Activated T-cell treated with anti-CD3 and anti-CD28 coated beads for 24 hours (primary cell): Measurements from ENCODE around the gene CABLES2.

Experiments used
- DNase-seq: peaks from one replicate; pipeline ENCODE4 v3.0.0-alpha.2; 2020; ENCODE audit warnings: low read depth

Gene CABLES2

GRCh38 chr20:62361799-62362589 lies 45.1 kb downstream of the CABLES2 start:
- no peak for DNase-seq

GRCh38 chr20:62360854-62361798 lies 46.0 kb downstream of the CABLES2 start:
- DNase-seq = no peak

GRCh38 chr20:62359491-62360121 lies 47.5 kb downstream of the CABLES2 start:
- DNase-seq = no peak

- no peak for DNase-seq
Measured at GRCh38 chr20:62359043-62359490, 48.0 kb downstream of the CABLES2 start.

- no peak for DNase-seq
Measured at GRCh38 chr20:62358171-62359042, 48.7 kb downstream of the CABLES2 start.

GRCh38 chr20:62357681-62358080 lies 49.4 kb downstream of the CABLES2 start:
- DNase-seq = no peak

- no peak for DNase-seq
Measured at GRCh38 chr20:62357187-62357667, 49.9 kb downstream of the CABLES2 start.

GRCh38 chr20:62356589-62357186 lies 50.4 kb downstream of the CABLES2 start:
- no peak for DNase-seq

- DNase-seq = no peak
Measured at GRCh38 chr20:62355878-62356588, 51.1 kb downstream of the CABLES2 start.

GRCh38 chr20:62355516-62355877 lies 51.6 kb downstream of the CABLES2 start:
- DNase-seq = no peak

- DNase-seq = no peak
Measured at GRCh38 chr20:62354811-62355341, 52.2 kb downstream of the CABLES2 start.

- DNase-seq = no peak
Measured at GRCh38 chr20:62354031-62354808, 52.9 kb downstream of the CABLES2 start.

- DNase-seq = no peak
Measured at GRCh38 chr20:62353289-62354030, 53.6 kb downstream of the CABLES2 start.

- no peak for DNase-seq
Measured at GRCh38 chr20:62352402-62353288, 54.4 kb downstream of the CABLES2 start.

- no peak for DNase-seq
Measured at GRCh38 chr20:62351469-62352401, 55.4 kb downstream of the CABLES2 start.
